ENCODE data around the gene NCKAP5.
"Not testable (repeated sequence)": the region's sequence is repeated elsewhere in the genome, so short reads cannot be mapped to it uniquely, and the experiment has no call there.

NCKAP5 gene

GRCh38 chr2:133492719-133493380 is 75.4 kb downstream of the NCKAP5 start:
- DNase-seq = no peak

DNA sequence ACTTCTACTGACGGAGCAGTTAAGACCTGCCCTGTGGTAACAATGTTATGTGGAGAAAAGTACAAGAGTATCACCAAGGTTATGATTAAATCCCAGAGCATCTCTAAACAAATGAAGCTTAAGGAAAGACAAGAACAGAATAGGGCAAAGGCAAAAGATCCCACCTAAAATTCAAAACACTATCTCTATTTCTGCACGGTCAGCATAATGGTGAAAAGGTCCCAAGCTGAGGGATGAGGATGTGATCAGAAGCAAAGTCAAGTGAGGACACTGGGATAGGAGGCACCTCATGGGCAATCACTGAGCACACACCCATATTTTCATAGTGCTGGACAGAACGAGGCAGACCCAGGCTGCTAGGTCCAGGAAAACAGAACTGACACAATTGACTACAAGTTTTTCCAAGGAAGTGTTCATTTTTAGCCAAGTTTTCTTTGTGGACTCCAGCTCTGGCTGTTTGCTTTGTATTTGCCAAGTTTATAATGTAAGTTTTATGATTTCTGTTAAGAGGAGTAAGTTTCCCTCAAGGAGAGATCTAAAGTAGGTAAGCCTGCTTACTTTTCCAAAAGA is 77.8 kb downstream of the NCKAP5 start:
- DNase-seq = no peak

DNA sequence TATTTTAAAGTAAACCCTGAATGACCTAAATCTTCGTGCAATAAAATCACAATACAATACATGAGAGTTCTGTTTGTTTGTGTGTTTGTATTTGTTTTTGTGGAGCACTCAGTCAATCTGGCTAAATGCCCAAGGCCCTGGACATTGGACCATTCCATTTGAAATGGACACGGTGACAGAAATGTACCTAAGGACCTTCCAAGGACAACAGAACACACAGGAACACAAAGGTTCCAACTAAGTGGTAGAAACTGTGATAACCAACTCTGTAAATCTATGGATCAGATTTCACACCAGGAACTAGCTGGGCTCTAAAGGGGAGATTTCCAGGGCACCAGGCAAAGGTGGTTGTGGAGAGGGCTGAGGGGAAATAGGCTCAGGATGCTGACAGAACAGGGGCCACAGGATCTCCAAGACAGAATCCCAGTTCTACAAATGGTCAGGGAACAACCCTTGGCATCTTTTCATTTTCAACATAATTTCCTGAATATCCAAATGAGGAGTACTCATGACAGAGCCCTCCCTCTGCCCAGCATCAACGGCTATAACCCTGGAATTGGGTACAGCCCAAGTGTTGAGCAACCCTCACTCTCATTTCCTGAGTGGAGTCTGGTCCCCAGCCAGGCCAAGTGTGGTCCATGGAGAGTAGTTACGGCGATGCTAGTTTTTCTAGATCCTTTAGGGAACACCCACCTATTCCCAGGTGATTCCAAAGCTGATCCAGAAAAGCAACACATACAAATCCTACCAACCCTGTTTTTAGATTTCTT is 78.4 kb downstream of the NCKAP5 start:
- DNase-seq = no peak

GRCh38 chr2:133489146-133489545 is 79.1 kb downstream of the NCKAP5 start:
- DNase-seq = no peak

DNA sequence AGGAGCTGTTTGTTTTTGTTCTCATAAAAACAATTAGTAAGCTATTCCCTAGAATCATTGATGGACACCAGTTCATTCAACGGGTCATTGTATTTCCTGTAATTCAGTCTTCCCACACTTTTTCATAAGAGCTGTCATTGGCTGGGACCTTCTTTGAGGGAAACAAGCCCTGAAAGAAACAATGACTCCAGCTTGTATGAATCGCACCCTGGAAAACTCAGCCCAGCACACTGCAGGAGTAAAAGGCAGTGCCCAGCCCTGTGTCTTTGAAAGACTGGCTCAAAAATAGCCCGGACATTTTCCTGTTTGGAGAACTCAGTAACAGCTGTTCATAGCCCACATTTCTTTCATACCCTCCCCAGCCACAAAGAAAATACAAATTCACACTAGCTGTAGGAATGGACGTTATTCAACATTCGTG is 81.5 kb downstream of the NCKAP5 start:
- DNase-seq = no peak

- DNase-seq = no peak
Observed at GRCh38 chr2:133485868-133486267, 82.4 kb downstream of the NCKAP5 start.

DNA sequence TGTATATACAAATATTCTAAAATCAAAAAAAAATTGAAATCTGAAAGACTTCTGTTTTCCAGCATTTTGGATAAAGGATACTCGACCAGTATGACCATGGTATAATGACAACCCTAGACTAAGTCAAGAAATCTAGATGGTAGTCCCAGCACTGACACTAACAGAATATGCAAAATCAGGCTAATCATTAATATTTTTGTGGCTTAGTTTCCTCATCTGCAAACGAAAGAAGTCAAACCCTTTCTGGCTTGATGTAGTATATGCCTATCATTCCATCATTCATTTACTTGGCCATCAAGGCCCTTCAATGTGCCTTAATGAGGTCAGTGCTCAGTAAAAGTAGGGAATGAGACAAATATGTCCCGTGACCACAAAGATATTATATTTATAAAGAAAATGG is 83.5 kb downstream of the NCKAP5 start:
- DNase-seq = no peak

DNA sequence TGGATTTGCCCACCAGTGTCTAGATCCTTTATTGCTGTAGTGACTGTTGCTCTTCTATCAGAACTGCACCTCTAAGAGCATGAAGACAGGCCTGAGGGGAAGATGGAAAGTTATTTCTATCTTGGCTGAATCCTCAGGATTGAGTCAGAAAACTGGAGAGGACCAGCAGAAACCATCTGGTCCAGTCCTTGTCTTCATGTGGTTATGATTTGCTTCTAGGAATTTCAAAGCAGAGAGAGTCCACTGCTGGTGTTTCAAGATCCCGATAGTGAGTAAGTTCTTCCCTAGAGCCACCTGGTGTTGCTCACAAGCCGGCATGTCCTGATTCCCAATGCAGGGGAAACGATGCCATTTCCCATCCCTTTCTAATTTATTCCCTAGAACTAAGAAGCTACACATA is 84.2 kb downstream of the NCKAP5 start:
- DNase-seq = no peak

DNA sequence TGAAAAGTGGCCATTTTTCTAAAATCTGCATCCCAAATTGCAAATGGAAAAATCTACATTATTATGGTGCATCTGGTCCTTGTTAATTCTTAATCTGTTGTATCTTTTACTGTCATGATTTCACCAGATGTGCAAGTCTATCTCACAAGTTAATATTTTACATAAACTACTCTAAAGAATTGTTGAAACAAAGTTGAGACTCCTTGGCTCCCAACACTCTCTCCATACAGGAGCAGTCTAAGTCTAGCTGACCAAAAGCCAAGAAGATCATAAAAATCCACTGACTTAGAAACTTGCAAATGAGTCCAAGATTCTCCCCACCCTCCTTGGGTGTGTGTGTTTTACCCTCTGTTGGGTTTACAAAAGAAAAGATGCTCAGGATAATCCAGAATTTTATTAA is 85.1 kb downstream of the NCKAP5 start:
- no peak for DNase-seq

DNA sequence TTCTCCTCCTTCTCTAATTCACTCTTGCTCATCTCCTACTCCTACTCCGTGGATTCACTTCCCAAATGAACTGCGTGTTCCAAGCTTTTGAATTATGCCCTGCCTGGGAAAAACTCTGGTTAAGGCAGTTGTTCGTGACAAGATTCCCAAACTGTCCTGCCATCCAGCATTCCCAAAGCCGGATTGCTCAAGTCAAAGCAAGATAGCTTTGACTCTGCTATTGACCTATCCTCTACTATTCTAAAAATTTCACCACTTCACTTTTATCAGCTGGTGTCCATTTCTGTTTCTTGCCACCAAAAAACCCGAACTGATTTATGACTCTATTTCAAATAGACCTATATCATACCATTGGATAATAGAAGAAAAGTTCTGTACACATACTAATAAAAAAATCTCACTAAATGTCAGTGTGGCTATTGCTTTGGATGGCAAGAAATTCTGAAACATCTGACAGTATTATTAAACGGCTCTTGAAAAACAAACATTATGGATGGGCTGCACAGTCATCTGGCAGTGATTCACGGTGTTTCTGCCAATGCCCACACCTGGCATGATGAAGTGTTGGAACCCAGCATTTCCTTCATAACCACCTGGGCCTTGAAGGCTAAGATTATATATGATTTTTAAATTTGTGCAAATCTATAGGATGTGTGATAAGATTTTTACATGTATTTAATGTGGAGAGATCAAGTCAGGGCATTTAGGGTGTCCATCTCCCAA is 87.4 kb downstream of the NCKAP5 start:
- no peak for DNase-seq

DNA sequence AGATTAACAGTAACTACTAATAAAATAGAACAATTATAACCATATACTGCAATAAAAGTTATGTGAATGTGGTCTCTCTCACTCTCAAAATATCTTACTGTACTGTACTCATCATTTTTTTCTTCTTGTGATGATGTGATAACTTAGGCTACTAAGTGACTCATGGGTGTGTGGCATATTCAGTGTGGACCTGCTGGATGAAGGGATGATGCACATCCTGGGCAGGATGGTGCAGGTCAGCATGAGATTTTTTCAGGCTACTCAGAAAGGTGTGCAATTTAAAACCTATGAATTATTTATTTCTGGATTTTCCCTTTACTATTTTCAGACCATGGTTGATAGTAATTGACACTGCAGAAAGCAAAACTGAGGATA is 90.7 kb downstream of the NCKAP5 start:
- DNase-seq = no peak

GRCh38 chr2:133476931-133477615 is 91.2 kb downstream of the NCKAP5 start:
- no peak for DNase-seq

DNA sequence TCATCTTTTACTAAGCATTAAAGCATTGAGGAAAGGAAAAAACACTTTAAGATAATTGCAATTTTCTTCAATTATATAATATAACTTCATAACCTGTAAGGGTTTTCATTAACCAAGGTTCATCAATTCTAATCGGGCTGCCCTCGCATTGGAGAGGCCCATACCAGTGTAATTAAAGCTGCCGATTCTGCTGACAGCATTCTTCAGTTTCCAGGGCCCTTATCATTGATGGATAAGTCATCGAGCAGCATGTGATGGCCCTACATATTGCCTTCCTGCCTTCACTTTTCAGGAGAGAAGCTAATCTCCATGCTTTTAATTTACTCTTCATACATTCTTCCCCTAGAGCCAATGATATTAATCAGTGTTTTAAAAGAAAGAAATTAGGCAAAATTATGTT is 92.0 kb downstream of the NCKAP5 start:
- no peak for DNase-seq

- no peak for DNase-seq
Observed at GRCh38 chr2:133475610-133476009, 92.7 kb downstream of the NCKAP5 start.

GRCh38 chr2:133470446-133470845 is 97.8 kb downstream of the NCKAP5 start:
- DNase-seq = not testable (repeated sequence)

GRCh38 chr2:133462811-133463210 is 105.5 kb downstream of the NCKAP5 start:
- DNase-seq = no peak

GRCh38 chr2:133461484-133461883 is 106.8 kb downstream of the NCKAP5 start:
- no peak for DNase-seq

GRCh38 chr2:133459590-133459989 is 108.7 kb downstream of the NCKAP5 start:
- DNase-seq = no peak

- no peak for DNase-seq
Observed at GRCh38 chr2:133458280-133458679, 110.0 kb downstream of the NCKAP5 start.

DNA sequence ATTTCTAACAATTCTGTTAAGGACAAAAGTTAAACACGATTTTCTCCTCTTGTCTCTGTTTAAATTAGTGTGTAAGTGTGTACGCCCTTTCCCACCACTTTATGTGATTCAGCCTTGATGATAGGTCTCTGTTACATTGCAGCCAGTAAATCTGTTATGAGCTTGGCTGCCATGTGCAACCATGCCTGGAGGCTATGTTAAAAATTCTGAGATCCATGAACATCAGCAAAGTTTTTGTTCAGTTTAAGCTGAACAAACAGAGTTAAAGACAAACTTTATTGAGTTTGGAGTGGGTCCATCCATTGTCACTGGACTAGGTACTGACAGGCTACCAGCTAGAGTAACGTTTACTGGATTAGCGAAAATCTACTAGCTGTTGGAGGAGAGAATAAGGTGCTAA is 110.4 kb downstream of the NCKAP5 start:
- peak; percentile 10 to 18 for DNase-seq

GRCh38 chr2:133456971-133457370 is 111.3 kb downstream of the NCKAP5 start:
- no peak for DNase-seq

DNA sequence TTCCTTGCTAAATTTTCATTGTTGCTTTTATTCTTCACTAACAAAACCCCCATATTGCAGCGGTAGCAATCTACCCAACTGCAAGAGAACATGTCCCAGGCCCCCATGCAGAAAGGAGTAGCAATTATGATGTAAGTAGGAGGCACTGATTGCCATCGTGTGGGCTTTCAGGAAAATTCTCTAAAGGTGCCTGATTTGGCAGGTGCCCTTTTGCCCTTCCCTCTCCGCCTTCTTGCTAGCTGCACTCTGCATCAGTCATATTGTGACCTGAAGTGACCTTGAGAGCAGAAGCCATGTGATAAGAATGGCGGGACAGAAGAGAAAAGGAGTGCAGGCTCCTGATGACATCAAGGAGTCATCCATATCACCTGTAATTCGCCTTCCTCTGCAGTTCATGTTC is 112.1 kb downstream of the NCKAP5 start:
- no peak for DNase-seq

DNA sequence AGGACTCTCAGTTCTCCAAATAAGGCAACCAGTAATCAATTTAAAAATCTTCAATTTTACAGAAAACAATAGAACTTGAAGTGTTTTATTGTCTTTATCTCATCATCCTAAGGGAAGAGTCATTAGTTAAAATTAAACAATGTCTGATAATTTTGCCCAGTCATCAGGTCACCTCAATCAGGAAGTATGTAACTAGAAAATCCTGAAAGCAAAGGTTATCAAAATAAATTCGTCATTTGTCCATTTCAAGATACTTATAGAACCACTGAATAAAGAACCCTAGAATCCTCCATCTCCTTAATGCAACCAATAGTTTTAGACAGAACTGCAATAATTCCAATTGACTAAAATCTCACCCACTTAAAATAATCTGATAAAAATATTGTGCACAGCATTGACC is 115.2 kb downstream of the NCKAP5 start:
- no peak for DNase-seq
